ENCODE data around the gene PLXDC1. TPM values are rescaled to one million over a fixed set of nuclear protein-coding genes. Genes with fewer than 3 reads are reported as not detected.
"Not testable (repeated sequence)": the region's sequence is repeated elsewhere in the genome, so short reads cannot be mapped to it uniquely, and the experiment has no call there.

The PLXDC1 gene
- total RNA-seq, 4 donors from 2014 or later = 0.49 to 4.5 (median 2.4) TPM

DNA sequence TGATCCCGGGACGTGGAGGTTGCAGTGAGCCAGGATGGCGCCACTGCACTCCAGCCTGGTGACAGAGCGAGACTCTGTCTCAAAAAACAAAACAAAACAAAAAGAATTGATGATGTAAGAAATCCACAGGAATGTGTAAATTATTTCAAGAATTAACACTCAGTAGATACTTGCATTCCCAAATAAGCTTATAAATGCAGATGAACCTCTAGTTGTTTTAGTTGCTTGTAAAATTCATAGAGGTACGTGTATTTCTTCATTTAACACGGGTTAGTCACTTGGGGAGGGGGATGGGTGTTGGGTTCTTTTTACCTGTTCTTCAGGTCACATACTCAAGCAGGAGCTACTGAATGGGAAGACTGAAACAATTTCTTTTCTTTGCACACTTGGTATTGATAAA lies 128.5 kb downstream of the PLXDC1 start:
- no peak for ATAC-seq
- no peak for TF ChIP-seq POLR2A (IDR thresholded peaks at IDR 0.05)
- TF ChIP-seq, protein P1, sequence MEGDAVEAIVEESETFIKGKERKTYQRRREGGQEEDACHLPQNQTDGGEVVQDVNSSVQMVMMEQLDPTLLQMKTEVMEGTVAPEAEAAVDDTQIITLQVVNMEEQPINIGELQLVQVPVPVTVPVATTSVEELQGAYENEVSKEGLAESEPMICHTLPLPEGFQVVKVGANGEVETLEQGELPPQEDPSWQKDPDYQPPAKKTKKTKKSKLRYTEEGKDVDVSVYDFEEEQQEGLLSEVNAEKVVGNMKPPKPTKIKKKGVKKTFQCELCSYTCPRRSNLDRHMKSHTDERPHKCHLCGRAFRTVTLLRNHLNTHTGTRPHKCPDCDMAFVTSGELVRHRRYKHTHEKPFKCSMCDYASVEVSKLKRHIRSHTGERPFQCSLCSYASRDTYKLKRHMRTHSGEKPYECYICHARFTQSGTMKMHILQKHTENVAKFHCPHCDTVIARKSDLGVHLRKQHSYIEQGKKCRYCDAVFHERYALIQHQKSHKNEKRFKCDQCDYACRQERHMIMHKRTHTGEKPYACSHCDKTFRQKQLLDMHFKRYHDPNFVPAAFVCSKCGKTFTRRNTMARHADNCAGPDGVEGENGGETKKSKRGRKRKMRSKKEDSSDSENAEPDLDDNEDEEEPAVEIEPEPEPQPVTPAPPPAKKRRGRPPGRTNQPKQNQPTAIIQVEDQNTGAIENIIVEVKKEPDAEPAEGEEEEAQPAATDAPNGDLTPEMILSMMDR (IDR thresholded peaks at IDR 0.05 in 4 of 5, conservative IDR thresholded peaks at IDR 0.05 in 1 of 5) = no peak
- intact Hi-C loops (cut with DNase I; ENCODE audit: low total_unique reads) = no loop called here
- DNase-seq = no peak
- H3K36me3 ChIP-seq = no peaks in the 10 kb centered on the region
- no peak overlapping the region for H3K27ac ChIP-seq
- no peaks in the 10 kb centered on the region for H3K27me3 ChIP-seq
- in situ Hi-C loops (cut with MboI; ENCODE audit: low sequenced_read_pairs in 4 of 4) = no loop called here
- H3K4me3 ChIP-seq = no peak overlapping the region
- peaks cover 0 to 10% of the 10 kb centered on the region in 2 donors for H3K4me1 ChIP-seq
- no peaks in the 10 kb centered on the region for H3K9me3 ChIP-seq

DNA sequence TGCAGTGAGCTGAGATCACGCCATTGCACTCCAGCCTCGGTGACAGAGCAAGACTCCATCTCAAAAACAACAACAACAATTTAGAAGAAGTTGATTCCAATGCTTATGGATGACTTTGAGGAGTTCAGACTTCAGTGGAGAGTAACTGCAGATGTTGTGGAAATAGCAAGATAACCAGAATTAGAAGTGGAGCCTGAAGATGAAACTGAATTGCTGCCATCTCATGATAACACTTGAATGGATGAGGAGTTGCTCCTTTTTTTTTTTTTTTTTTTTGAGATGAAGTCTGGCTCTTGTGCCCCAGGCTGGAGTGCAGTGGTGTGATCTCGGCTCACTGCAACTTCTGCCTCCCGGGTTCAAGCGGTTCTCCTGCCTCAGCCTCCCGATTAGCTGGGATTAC lies 131.4 kb downstream of the PLXDC1 start:
- intact Hi-C loops (cut with DNase I; ENCODE audit: low total_unique reads); DNase-seq; H3K9me3 ChIP-seq; in situ Hi-C loops (cut with MboI; ENCODE audit: low sequenced_read_pairs in 4 of 4); H3K4me1 ChIP-seq; H3K36me3 ChIP-seq; H3K27ac ChIP-seq; H3K27me3 ChIP-seq; ATAC-seq; H3K4me3 ChIP-seq: not testable (repeated sequence)

DNA sequence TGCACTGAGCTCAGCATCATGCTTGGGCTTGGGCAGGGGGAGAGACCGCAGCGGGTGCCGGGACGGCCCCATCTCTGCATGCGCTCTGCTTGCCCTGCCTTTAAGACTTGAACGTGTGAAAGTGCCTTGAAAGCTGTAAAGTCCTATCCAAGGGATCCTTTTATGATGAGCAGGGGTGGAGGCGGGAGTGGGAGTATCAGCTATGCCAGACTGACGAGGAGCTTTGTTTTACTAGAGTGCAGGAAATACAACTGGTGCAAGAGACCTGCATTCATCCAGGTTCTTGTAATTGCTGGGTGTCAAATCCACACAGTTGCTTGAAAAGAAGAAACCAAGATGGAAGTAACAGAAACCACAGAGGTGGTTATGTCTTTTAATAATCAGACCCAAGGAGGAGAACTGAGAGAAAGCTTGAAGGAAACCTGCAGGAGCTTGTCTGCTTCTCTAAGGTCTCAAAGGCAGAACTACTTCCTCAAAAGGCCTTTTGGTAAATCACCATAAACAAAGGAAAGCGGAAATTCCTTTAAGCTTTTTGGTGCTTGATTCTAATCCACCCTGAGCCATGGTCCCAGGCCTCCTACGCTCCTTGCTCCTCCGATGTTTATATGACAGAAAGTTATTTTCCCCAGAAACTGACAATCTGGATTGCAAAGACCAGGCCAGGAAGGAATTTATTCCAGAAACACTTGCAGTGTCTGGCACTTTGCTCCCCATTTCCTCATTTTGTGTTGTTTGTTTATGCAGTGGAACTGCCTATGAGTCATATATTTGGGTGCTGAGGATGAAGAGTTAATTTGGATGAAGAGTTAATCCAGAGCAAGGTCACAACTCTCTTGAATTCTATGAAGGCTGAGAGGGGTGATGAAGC lies 132.9 kb downstream of the PLXDC1 start:
- intact Hi-C loops (cut with DNase I; ENCODE audit: low total_unique reads) (no loop called here), in situ Hi-C loops (cut with MboI; ENCODE audit: low sequenced_read_pairs in 4 of 4) (no loop called here)
- H3K4me3 ChIP-seq = no peak overlapping the region
- no peaks in the 10 kb centered on the region for H3K36me3 ChIP-seq
- no peaks in the 10 kb centered on the region for H3K27me3 ChIP-seq
- TF ChIP-seq POLR2A (IDR thresholded peaks at IDR 0.05) = no peak
- TF ChIP-seq, protein P1 (IDR thresholded peaks at IDR 0.05 in 4 of 5, conservative IDR thresholded peaks at IDR 0.05 in 1 of 5) = no peak
- H3K9me3 ChIP-seq = no peaks in the 10 kb centered on the region
- no peak overlapping the region for H3K27ac ChIP-seq
- no peaks in the 10 kb centered on the region for H3K4me1 ChIP-seq
- ATAC-seq = no peak
- no peak for DNase-seq

DNA sequence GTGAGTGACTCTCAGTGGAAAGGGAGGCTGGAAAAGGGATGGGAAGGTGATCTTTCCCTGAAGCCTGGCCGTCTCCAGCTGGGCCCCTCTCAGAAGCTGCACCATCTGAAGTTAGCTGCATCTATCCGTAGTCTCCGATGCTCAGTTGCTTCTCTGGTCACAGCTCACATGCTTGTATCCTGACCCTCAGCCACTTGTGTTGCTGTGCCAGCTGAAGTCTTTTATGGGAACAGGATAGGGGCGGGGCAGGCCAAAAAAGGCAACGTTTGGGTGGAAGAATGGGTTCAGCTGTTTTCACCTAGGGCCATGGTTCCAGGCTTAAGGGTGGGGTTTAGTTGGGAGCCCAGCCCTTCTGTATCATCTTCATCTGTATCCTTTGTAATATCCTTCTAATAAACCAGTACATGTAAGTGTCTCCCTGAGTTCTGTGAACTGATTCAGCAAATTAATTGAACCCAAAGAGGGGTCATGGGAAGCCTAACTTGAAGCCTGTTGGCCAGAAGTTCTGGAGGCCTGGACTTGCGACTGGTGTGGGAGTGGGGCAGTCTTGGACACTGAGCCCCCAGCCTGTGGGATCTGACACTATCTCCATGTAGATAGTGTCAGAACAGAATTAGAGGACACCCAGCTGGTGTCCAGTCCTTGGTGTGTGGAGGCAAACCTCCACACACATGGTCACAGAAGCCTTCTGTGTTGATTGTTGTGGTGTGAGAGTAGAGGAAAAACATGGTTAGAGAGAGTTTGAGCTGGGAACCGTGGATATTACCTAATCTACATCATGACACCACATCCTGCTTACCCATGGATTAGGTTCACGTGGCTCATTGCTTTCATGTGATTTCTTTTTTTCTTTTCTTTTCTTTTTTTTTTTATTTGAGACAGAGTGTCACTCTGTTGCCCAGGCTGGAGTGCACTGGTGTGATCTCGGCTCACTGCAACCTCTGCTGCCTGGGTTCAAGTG lies 135.0 kb downstream of the PLXDC1 start:
- in situ Hi-C loops (cut with MboI; ENCODE audit: low sequenced_read_pairs in 4 of 4) = no loop called here
- no peaks in the 10 kb centered on the region for H3K4me1 ChIP-seq
- no peak for ATAC-seq
- intact Hi-C loops (cut with DNase I; ENCODE audit: low total_unique reads) = no loop called here
- DNase-seq = no peak
- TF ChIP-seq, protein P1 (IDR thresholded peaks at IDR 0.05 in 4 of 5, conservative IDR thresholded peaks at IDR 0.05 in 1 of 5) = no peak
- TF ChIP-seq POLR2A (IDR thresholded peaks at IDR 0.05) = no peak
- no peak overlapping the region for H3K27ac ChIP-seq
- no peaks in the 10 kb centered on the region for H3K9me3 ChIP-seq
- H3K36me3 ChIP-seq = no peaks in the 10 kb centered on the region
- no peaks in the 10 kb centered on the region for H3K27me3 ChIP-seq
- H3K4me3 ChIP-seq = no peak overlapping the region

DNA sequence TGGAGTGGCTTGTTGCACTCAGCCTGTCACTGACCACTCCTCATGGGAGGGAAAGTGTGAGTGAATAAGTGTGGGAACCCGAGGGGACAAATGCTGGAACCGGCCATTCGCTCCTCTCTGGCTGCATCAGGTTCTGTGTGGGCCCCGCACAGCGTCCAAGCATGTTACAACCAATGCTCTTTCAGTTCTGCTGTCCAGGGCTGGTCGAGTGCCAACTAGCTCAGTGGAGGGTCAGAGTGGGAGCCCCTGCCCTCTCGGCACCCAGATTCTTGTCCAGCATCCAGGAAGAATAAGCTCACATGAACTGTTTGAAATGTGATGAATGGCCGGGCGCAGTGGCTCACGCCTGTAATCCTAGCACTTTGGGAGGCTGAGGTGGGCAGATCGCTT lies 135.9 kb downstream of the PLXDC1 start:
- no peaks in the 10 kb centered on the region for H3K36me3 ChIP-seq
- H3K27ac ChIP-seq = no peak overlapping the region
- no peaks in the 10 kb centered on the region for H3K27me3 ChIP-seq
- no peak for ATAC-seq
- H3K4me1 ChIP-seq = no peaks in the 10 kb centered on the region
- no peak for DNase-seq
- TF ChIP-seq, protein P1 (IDR thresholded peaks at IDR 0.05 in 4 of 5, conservative IDR thresholded peaks at IDR 0.05 in 1 of 5) = no peak
- no peak for TF ChIP-seq POLR2A (IDR thresholded peaks at IDR 0.05)
- no peak overlapping the region for H3K4me3 ChIP-seq
- intact Hi-C loops (cut with DNase I; ENCODE audit: low total_unique reads) (no loop called here), in situ Hi-C loops (cut with MboI; ENCODE audit: low sequenced_read_pairs in 4 of 4) (no loop called here)
- no peaks in the 10 kb centered on the region for H3K9me3 ChIP-seq

All from gastrocnemius medialis (tissue), 4 donors.